ENCODE measurements around the gene HYOU1. TPM values are rescaled to one million over a fixed set of nuclear protein-coding genes. Genes with fewer than 3 reads are reported as not detected.

HYOU1 gene
- total and polyA plus RNA-seq, 2 of the 8 experiments (the other 6 are each of a cell fraction or from before 2014, with no cell fraction given), result 239 to 295 TPM

- Histone ChIP-seq H2AFZ (ENCODE audit: low read length) (no peak overlapping the region), H3K9me3 (ENCODE audit: insufficient read depth in 2 of 2, low read depth in 1 of 2, low read length in 1 of 2) (no peaks in the 10 kb centered on the region), H2AK5ac (ENCODE audit: low read depth, low read length) (no peak overlapping the region), H3K4ac (replicated peaks; ENCODE audit: insufficient read length, low read depth, low read length) (no peak overlapping the region), H4K8ac (ENCODE audit: extremely low read depth, insufficient read depth, low read length) (peak overlapping the region; percentile 47; the same call in 1 of the 2 replicates), H3K4me1 (replicated peaks in 1 of 4; ENCODE audit: control insufficient read depth in 3 of 4, insufficient read depth in 4 of 4, low read length in 3 of 4) (peaks cover 6 to 13% (median 10%) of the 10 kb centered on the region in 4 experiments), H2BK20ac (ENCODE audit: low read length) (no peak overlapping the region), H2BK12ac (ENCODE audit: low read depth, low read length) (no peak overlapping the region), H3K4me3 (ENCODE audit: extremely low read depth in 1 of 4, insufficient read depth in 2 of 4, low read depth in 3 of 4, low read length in 4 of 4) (peak overlapping the region; percentile 64 to 84 (median 74)), H4K91ac (replicated peaks; ENCODE audit: insufficient read length, low read length) (no peak overlapping the region), H2BK120ac (replicated peaks; ENCODE audit: low read depth, low read length) (no peak overlapping the region), H3K23me2 (ENCODE audit: low read depth, low read length) (peaks cover 7% of the 10 kb centered on the region; the same call in 1 of the 2 replicates), H2BK5ac (ENCODE audit: low read depth, low read length) (peak overlapping the region; percentile 98; the same call in 1 of the 2 replicates), H3K14ac (ENCODE audit: insufficient read length) (no peak overlapping the region), H3K9ac (replicated peaks in 1 of 4; ENCODE audit: extremely low read depth in 1 of 4, low read depth in 3 of 4, low read length in 3 of 4) (peak overlapping the region; percentile 56 to 98 (median 92); a peak in 6 of 7 replicates), H3K18ac (ENCODE audit: extremely low read depth, low read length) (peak overlapping the region; percentile 91), H3K4me2 (ENCODE audit: insufficient read depth in 1 of 2, low read depth in 2 of 2, low read length in 2 of 2) (peak overlapping the region; percentile 81 to 82), H2BK15ac (ENCODE audit: low read length) (no peak overlapping the region), H4K5ac (ENCODE audit: insufficient read length, low read depth, low read length) (no peak overlapping the region), H3K79me2 (ENCODE audit: control insufficient read depth in 1 of 2, insufficient read depth in 2 of 2, low read length in 2 of 2) (peaks cover 0 to 19% of the 10 kb centered on the region in 2 experiments; a peak in 1 of 4 replicates), H3K79me1 (ENCODE audit: low read depth, low read length) (peaks cover 15% of the 10 kb centered on the region), H3K23ac (ENCODE audit: insufficient read length) (no peak overlapping the region), H3K27ac (ENCODE audit: low read depth, low read length) (peak overlapping the region; percentile 89; the same call in 1 of the 2 replicates), H3K56ac (replicated peaks; ENCODE audit: insufficient read length, low read depth, low read length) (peak overlapping the region; percentile 93), H3K36me3 (ENCODE audit: control insufficient read depth in 2 of 4, insufficient read depth in 4 of 4, low read length in 3 of 4) (peaks cover 6 to 36% (median 14%) of the 10 kb centered on the region in 4 experiments), H3K27me3 (replicated peaks in 1 of 4; ENCODE audit: control insufficient read depth in 3 of 4, extremely low read depth in 1 of 4, insufficient read depth in 3 of 4, low read length in 3 of 4) (no peaks in the 10 kb centered on the region), H4K20me1 (replicated peaks in 1 of 2; ENCODE audit: control insufficient read depth in 1 of 2, insufficient read depth in 2 of 2, low read length in 2 of 2) (peaks cover 3 to 13% of the 10 kb centered on the region in 2 experiments)
- 4% methylated on average over 13 of the region's 13 CpGs; no CpG with 5 or more reads in 1 of the 2 experiments for WGBS, 2 experiments (ENCODE audit: extremely low coverage in 1 of 2, insufficient coverage in 1 of 2, insufficient read length in 1 of 2, insufficient replicate concordance in 2 of 2, low coverage in 1 of 2, low lambda C conversion rate in 2 of 2, missing lambda C conversion rate in 1 of 2)
- POLR2A ChIA-PET (ENCODE audit: partially characterized antibody), result interaction anchor here (0.9 to 9.7 kb wide), 10 partner anchors 12 to 239 kb away, joined by 3 to 224 read pairs (median 5); partner anchors contain the start of genes DDX6, DPAGT1, HYOU1 and RPS25
- CTCF ChIA-PET (ENCODE audit: partially characterized antibody), result interaction anchor here (0.9 to 3.1 kb wide), 7 partner anchors 9 to 53 kb away, joined by 3 to 12 read pairs (median 3); partner anchors contain the start of genes RPS25, TRAPPC4 and VPS11
- FAIRE-seq (no peak), DNase-seq (ENCODE audit: low read depth in 1 of 2, low spot score in 2 of 2) (no peak)
- no peak for TF ChIP-seq BCL11A (IDR thresholded peaks at IDR 0.05; ENCODE audit: low read depth in 2 of 2, low read length in 2 of 2)
- no peak for TF ChIP-seq FOSL1 (IDR thresholded peaks at IDR 0.05; ENCODE audit: insufficient read depth, low read depth, low read length)
- TF ChIP-seq EZH2 (IDR thresholded peaks at IDR 0.05; ENCODE audit: low read depth, low read length, severe bottlenecking), result no peak
- no peak for TF ChIP-seq HDAC2 (IDR thresholded peaks at IDR 0.05; ENCODE audit: borderline replicate concordance in 1 of 2, low read depth in 2 of 2, low read length in 2 of 2)
- no peak for TF ChIP-seq CHD1 (IDR thresholded peaks at IDR 0.05; ENCODE audit: low read depth, low read length)
- no peak for TF ChIP-seq SP4 (IDR thresholded peaks at IDR 0.05; ENCODE audit: low read length)
- TF ChIP-seq CTBP2 (IDR thresholded peaks at IDR 0.05; ENCODE audit: borderline replicate concordance, insufficient read depth, insufficient read length, low read length), result no peak
- TF ChIP-seq JUND (IDR thresholded peaks at IDR 0.05; ENCODE audit: low read length), result no peak
- TF ChIP-seq HDAC6 (IDR thresholded peaks at IDR 0.05; ENCODE audit: low read depth, low read length), result no peak
- TF ChIP-seq ZNF274 (IDR thresholded peaks at IDR 0.05; ENCODE audit: borderline replicate concordance, extremely low read depth, low read length), result no peak
- no peak for TF ChIP-seq KDM4A (IDR thresholded peaks at IDR 0.05; ENCODE audit: low read depth, low read length, severe bottlenecking)
Measured at GRCh38 chr11:119030029-119030328, 27.0 kb downstream of the HYOU1 start.

Measured in H1 (cell line).